OCI-LY7 (cell line): Measurements from ENCODE around the gene RAD51B. TPM values are rescaled to one million over a fixed set of nuclear protein-coding genes. Genes with fewer than 3 reads are reported as not detected.
"Not testable (repeated sequence)": the region's sequence is repeated elsewhere in the genome, so short reads cannot be mapped to it uniquely, and the experiment has no call there.

Experiments used
- BruUV-seq: library from RNA; stranded (reverse); fragments of 400-500 nt; replicated peaks from 2 replicates; lab custom pipeline; 2021; lab: Mats Ljungman, UMichigan
- CTCF ChIA-PET: fragments of 300-600 bp; sonication (Branson Sonifier 250); formaldehyde crosslinking; loops from one replicate; lab custom pipeline; 2022; ENCODE audit warnings: antibody characterized with exemption; ENCODE audit not compliant: unreplicated experiment; lab: Charles Lee
- POLR2A ChIA-PET: fragments of 300-600 bp; sonication (Branson Sonifier 250); formaldehyde crosslinking; loops from one replicate; lab custom pipeline; 2022; ENCODE audit warnings: antibody characterized with exemption; lab: Charles Lee
- DNase-seq: peaks from one replicate; pipeline ENCODE4 v3.0.0-alpha.2; 2015; ENCODE audit warnings: low spot score
- H2AFZ ChIP-seq: fragments of 200-600 bp; sonication (generic), shearing (Covaris generic); 2 replicates; pipeline ENCODE4 v1.6.1; 2014; ENCODE audit warnings: mild to moderate bottlenecking, antibody characterized with exemption, low read length, moderate library complexity
- H3K27ac ChIP-seq: fragments of 200-600 bp; sonication (generic); 2 replicates; pipeline ENCODE4 v1.5.1; 2014; ENCODE audit warnings: mixed run types, low read depth, mild to moderate bottlenecking, moderate library complexity, low read length, inconsistent platforms; ENCODE audit not compliant: poor library complexity, severe bottlenecking
- H3K36me3 ChIP-seq: fragments of 200-600 bp; sonication (generic); 2 replicates; pipeline ENCODE4 v1.6.1; 2014; ENCODE audit warnings: mild to moderate bottlenecking, antibody characterized with exemption, low read length, moderate library complexity, mixed read lengths; ENCODE audit not compliant: insufficient read depth
- H3K4me1 ChIP-seq: fragments of 200-600 bp; sonication (generic); 2 replicates; pipeline ENCODE4 v1.5.1; 2014; ENCODE audit warnings: mild to moderate bottlenecking, low read length; ENCODE audit not compliant: insufficient read depth, poor library complexity, severe bottlenecking
- H3K4me2 ChIP-seq: fragments of 200-600 bp; sonication (generic); 2 replicates; pipeline ENCODE4 v1.6.1; 2014; ENCODE audit warnings: mild to moderate bottlenecking, low read length
- H3K4me3 ChIP-seq: fragments of 200-600 bp; sonication (generic); 2 replicates; pipeline ENCODE4 v1.5.1; 2014; ENCODE audit warnings: mild to moderate bottlenecking, low read depth, low read length; ENCODE audit not compliant: poor library complexity, severe bottlenecking
- H3K79me2 ChIP-seq: fragments of 200-600 bp; sonication (generic); 2 replicates; pipeline ENCODE4 v1.6.1; 2016; ENCODE audit warnings: low read depth, mild to moderate bottlenecking, low read length, moderate library complexity, mixed read lengths; ENCODE audit not compliant: insufficient read depth
- H3K9me2 ChIP-seq: fragments of 200-600 bp; sonication (generic); 2 replicates; pipeline ENCODE4 v1.6.1; 2016; ENCODE audit warnings: mild to moderate bottlenecking, low read length, mixed read lengths; ENCODE audit not compliant: insufficient read depth
- H3K9me3 ChIP-seq: fragments of 200-600 bp; sonication (generic); 2 replicates; pipeline ENCODE4 v1.6.1; 2014; ENCODE audit warnings: mild to moderate bottlenecking, mixed run types, low read length, mixed read lengths
- H4K20me1 ChIP-seq: fragments of 200-600 bp; sonication (generic); 2 replicates; pipeline ENCODE4 v1.6.1; 2014; ENCODE audit warnings: mild to moderate bottlenecking, antibody characterized with exemption, low read length, moderate library complexity, mixed read lengths; ENCODE audit not compliant: insufficient read depth
- EZH2phosphoT487 ChIP-seq: fragments of 200-600 bp; sonication (generic); IDR thresholded peaks from 2 replicates; pipeline ENCODE4 v1.6.1; 2018; ENCODE audit warnings: low read depth, borderline replicate concordance, mild to moderate bottlenecking, mixed run types, antibody characterized with exemption, low read length, moderate library complexity, mixed read lengths
- intact Hi-C: fragments of 100-400 bp; cut with micrococcal nuclease; formaldehyde crosslinking; loops from one replicate; pipeline ENCODE4 v1.10.0; 2022; ENCODE audit not compliant: unreplicated experiment
- total RNA-seq, 2 experiments: library from RNA; depleted of rRNA in 1 of 2; stranded (reverse); fragments of >200 nt in 1 of 2; shearing (Covaris generic) in 1 of 2; gene quantifications; 2 replicates each; pipeline ENCODE4 v1.2.3, GENCODE V29; 2014 to 2022
- TF ChIP-seq, protein P1 (sequence below): fragments of 200-600 bp; sonication (generic); conservative IDR thresholded peaks from 2 replicates; pipeline ENCODE4 v1.5.1; 2014; ENCODE audit warnings: mild to moderate bottlenecking, antibody characterized with exemption, low read length, moderate library complexity, mixed read lengths

RAD51B gene
- total RNA-seq, 2 experiments from 2014 or later, result 41.4 to 89.9 TPM

DNA sequence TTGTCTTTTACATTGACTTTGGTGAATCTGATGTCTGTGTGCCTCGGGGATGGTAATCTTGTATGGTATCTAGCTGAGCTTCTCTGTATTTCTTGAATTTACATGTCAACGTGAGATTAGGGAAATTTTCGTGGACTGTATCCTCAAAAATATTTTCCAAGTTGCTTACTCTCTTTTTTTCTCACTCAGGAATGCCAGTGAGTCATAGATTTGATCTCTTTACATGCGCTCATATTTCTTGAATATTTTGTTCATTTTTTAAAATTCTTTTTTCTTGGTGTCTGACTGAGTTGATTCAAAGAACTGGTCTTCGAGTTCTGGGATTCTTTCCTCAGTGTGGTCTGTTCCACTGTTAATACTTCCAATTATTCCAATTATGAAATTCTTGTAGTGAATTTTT, 207.7 kb downstream of the RAD51B start:
- Histone ChIP-seq H3K4me3 (no peak overlapping the region), H3K36me3 (no peaks in the 10 kb centered on the region), H3K9me3 (no peaks in the 10 kb centered on the region), H2AFZ (no peak overlapping the region), H3K4me1 (no peaks in the 10 kb centered on the region), H3K27ac (no peak overlapping the region), H3K4me2 (no peak overlapping the region), H4K20me1 (no peaks in the 10 kb centered on the region), H3K79me2 (no peaks in the 10 kb centered on the region), H3K9me2 (no peaks in the 10 kb centered on the region)
- BruUV-seq, result no TSS peak
- ChIA-PET POLR2A (interaction anchor here (0.7 to 1.3 kb wide), 2 partner anchors 9 to 181 kb away, joined by 3 to 5 read pairs; no protein-coding TSS in a partner anchor), CTCF (no interaction called here)
- intact Hi-C loops, result no loop called here
- DNase-seq, result no peak
- TF ChIP-seq EZH2phosphoT487, result no peak
- TF ChIP-seq, protein P1, sequence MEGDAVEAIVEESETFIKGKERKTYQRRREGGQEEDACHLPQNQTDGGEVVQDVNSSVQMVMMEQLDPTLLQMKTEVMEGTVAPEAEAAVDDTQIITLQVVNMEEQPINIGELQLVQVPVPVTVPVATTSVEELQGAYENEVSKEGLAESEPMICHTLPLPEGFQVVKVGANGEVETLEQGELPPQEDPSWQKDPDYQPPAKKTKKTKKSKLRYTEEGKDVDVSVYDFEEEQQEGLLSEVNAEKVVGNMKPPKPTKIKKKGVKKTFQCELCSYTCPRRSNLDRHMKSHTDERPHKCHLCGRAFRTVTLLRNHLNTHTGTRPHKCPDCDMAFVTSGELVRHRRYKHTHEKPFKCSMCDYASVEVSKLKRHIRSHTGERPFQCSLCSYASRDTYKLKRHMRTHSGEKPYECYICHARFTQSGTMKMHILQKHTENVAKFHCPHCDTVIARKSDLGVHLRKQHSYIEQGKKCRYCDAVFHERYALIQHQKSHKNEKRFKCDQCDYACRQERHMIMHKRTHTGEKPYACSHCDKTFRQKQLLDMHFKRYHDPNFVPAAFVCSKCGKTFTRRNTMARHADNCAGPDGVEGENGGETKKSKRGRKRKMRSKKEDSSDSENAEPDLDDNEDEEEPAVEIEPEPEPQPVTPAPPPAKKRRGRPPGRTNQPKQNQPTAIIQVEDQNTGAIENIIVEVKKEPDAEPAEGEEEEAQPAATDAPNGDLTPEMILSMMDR, result no peak

DNA sequence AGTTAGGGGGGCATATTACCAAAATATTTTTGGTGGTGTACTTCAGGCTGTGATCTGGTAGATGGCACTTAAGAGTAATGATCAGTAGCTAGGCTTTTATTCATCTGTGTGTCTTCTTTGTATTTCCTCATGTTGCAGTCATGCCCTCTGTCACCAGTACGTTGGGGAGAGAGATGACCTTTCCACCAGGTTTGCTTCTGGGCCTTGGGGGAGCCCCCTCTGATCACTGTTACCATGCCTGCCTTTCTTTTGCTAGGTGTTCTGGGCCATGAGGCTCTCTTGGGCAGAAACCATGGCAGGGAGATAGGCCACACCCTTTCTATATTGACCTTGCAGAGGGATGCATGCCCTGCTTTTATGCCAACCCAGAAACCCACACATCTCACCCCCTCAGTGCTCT, 208.5 kb downstream of the RAD51B start:
- H3K79me2 ChIP-seq, result no peaks in the 10 kb centered on the region
- H3K9me2 ChIP-seq, result no peaks in the 10 kb centered on the region
- POLR2A ChIA-PET, result interaction anchor here (0.7 kb wide), 1 partner anchor 181 kb away, joined by 3 read pairs; no protein-coding TSS in a partner anchor
- no peaks in the 10 kb centered on the region for H3K9me3 ChIP-seq
- no peak overlapping the region for H3K4me2 ChIP-seq
- TF ChIP-seq, protein P1, result no peak
- TF ChIP-seq EZH2phosphoT487, result no peak
- H3K4me1 ChIP-seq, result no peaks in the 10 kb centered on the region
- H3K4me3 ChIP-seq, result no peak overlapping the region
- DNase-seq, result no peak
- CTCF ChIA-PET, result no interaction called here
- no peaks in the 10 kb centered on the region for H4K20me1 ChIP-seq
- no TSS peak for BruUV-seq
- no peak overlapping the region for H2AFZ ChIP-seq
- H3K36me3 ChIP-seq, result no peaks in the 10 kb centered on the region
- intact Hi-C loops, result no loop called here
- H3K27ac ChIP-seq, result no peak overlapping the region

DNA sequence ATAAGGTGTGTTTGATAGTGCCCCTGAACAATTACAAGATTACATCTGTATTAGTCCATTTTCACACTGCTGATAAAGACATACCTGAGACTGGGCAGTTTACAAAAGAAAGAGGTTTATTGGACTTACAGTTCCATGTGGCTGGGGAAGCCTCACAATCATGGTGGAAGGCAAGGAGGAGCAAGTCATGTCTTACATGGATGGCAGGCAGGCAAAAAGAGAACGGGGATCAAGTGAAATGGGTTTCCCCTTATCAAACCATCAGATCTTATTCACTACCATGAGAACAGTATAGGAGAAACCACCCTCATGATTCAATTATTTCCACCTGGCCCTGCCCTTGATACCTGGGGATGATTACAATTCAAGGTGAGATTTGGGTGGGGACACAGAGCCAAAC, 211.4 kb downstream of the RAD51B start:
- H4K20me1 ChIP-seq, DNase-seq, H3K4me1 ChIP-seq, H3K36me3 ChIP-seq, POLR2A ChIA-PET, H3K27ac ChIP-seq, CTCF ChIA-PET, H3K4me3 ChIP-seq, BruUV-seq, H3K79me2 ChIP-seq, H2AFZ ChIP-seq, intact Hi-C loops, H3K9me2 ChIP-seq, H3K9me3 ChIP-seq, H3K4me2 ChIP-seq: not testable (repeated sequence)
